ENCODE data around the gene GNAT3.

DNA sequence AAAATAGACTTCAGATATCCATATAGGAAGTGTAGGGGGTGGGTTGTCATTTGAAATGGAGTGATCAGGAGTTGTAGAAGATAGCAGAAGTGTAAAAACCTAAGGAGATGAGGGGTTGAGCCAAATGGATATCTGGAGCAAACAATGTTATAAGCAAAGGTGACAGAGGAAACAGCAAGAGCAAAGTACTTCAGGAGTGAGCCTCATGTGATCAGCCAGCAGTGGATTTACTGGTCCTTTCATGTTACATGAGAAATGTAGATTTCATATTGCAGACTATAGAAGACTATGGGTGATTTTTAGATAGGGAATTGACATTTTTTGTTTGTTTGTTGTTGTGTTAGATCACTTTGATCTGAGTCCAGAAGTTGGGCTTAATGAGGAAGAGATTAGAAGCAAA is 47.7 kb downstream of the GNAT3 start:
- TF ChIP-seq, protein P1, sequence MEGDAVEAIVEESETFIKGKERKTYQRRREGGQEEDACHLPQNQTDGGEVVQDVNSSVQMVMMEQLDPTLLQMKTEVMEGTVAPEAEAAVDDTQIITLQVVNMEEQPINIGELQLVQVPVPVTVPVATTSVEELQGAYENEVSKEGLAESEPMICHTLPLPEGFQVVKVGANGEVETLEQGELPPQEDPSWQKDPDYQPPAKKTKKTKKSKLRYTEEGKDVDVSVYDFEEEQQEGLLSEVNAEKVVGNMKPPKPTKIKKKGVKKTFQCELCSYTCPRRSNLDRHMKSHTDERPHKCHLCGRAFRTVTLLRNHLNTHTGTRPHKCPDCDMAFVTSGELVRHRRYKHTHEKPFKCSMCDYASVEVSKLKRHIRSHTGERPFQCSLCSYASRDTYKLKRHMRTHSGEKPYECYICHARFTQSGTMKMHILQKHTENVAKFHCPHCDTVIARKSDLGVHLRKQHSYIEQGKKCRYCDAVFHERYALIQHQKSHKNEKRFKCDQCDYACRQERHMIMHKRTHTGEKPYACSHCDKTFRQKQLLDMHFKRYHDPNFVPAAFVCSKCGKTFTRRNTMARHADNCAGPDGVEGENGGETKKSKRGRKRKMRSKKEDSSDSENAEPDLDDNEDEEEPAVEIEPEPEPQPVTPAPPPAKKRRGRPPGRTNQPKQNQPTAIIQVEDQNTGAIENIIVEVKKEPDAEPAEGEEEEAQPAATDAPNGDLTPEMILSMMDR (IDR thresholded peaks at IDR 0.05; ENCODE audit: insufficient read depth, low read depth, low read length): no peak
- no peak for TF ChIP-seq EZH2 (IDR thresholded peaks at IDR 0.05; ENCODE audit: insufficient read depth, low read length)

Measured in astrocyte (in vitro differentiated cells and primary cell).